Measurements from ENCODE around the gene RAD54L. TPM values are rescaled to one million over a fixed set of nuclear protein-coding genes. Genes with fewer than 3 reads are reported as not detected.

Gene RAD54L
- total RNA-seq, 2 donors from 2014 or later: not detected

DNA sequence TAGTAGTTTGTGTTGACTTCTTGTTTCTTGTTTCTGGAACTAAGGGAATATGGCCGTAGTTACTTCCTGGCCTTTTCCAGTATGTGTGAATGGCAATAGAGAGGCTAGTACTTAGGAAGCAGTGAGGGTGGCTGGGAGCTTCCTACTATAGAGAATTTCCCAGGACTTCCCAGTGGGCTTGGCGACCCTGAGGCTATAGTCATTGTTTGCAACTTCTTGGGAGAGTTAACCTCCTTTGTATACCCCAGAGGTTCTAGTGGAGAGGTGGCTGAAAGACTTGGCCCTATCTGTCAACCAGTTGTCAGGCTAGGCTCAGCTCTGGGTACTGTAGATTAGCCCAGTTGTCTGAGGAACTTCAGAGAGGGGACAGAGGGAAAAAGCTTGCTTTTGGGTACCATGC, 15.6 kb downstream of the RAD54L start:
- TF ChIP-seq, protein P1, sequence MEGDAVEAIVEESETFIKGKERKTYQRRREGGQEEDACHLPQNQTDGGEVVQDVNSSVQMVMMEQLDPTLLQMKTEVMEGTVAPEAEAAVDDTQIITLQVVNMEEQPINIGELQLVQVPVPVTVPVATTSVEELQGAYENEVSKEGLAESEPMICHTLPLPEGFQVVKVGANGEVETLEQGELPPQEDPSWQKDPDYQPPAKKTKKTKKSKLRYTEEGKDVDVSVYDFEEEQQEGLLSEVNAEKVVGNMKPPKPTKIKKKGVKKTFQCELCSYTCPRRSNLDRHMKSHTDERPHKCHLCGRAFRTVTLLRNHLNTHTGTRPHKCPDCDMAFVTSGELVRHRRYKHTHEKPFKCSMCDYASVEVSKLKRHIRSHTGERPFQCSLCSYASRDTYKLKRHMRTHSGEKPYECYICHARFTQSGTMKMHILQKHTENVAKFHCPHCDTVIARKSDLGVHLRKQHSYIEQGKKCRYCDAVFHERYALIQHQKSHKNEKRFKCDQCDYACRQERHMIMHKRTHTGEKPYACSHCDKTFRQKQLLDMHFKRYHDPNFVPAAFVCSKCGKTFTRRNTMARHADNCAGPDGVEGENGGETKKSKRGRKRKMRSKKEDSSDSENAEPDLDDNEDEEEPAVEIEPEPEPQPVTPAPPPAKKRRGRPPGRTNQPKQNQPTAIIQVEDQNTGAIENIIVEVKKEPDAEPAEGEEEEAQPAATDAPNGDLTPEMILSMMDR (IDR thresholded peaks at IDR 0.05): no peak
- no peak for DNase-seq (ENCODE audit: low spot score)
- H3K9me3 ChIP-seq: no peaks in the 10 kb centered on the region
- no peak overlapping the region for H3K4me3 ChIP-seq
- H3K27me3 ChIP-seq: no peaks in the 10 kb centered on the region
- H3K36me3 ChIP-seq: no peaks in the 10 kb centered on the region
- no peaks in the 10 kb centered on the region for H3K4me1 ChIP-seq
- no peak overlapping the region for H3K27ac ChIP-seq

DNA sequence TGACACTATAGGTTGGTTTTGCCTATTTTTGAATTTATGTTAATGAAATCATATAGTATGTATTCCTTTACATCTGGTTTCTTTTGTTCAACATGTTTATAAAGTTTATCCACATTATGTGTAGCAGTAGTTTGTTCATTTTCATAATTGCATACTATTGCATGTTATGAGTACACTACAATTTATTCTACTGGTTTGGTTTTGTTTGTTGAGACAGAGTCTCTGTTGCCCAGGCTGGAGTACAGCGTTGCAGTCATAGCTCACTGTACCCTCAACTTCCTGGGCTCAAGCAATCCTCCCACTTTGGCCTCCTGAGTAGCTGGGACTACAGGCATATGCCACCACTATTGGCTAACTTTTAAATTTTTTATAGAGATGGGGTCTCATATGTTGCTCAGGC, 21.0 kb downstream of the RAD54L start:
- no peaks in the 10 kb centered on the region for H3K27me3 ChIP-seq
- H3K27ac ChIP-seq: no peak overlapping the region
- H3K4me3 ChIP-seq: no peak overlapping the region
- no peak for DNase-seq (ENCODE audit: low spot score)
- TF ChIP-seq, protein P1 (IDR thresholded peaks at IDR 0.05): no peak
- no peaks in the 10 kb centered on the region for H3K9me3 ChIP-seq
- H3K4me1 ChIP-seq: no peaks in the 10 kb centered on the region
- H3K36me3 ChIP-seq: no peaks in the 10 kb centered on the region

DNA sequence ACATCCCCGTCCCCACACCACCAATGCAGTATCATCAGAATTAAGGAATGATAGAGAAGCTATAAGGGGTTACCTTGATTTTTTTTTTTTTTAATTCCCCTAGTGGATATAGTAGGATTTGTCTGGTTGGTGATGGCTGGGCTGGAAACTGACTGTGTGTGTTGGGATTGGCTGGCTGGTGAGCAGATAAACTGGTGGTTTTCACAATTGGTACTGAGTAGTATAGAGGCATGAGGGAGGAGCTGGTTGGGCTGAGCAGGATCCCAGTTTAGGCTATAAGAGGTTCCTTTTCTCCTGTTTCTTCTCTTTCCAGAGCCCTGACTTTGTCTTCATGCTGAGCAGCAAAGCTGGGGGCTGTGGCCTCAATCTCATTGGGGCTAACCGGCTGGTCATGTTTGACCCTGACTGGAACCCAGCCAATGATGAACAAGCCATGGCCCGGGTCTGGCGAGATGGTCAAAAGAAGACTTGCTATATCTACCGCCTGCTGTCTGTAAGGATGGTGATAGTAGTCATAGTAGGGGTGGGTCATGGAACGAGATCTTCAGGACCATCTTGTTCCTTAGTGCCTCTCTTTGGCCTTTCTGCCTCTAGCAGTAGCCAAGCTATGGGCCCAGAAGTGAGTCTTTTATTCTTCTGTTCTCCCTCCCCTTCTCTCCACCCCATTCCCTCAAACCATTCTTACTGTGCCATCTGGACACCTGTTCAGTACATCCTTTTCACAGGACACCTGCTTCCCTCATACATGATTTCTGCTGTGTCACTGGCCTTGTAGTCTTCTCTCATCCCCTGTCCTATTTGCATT, 26.9 kb downstream of the RAD54L start:
- Histone ChIP-seq H3K27me3 (no peaks in the 10 kb centered on the region), H3K9me3 (no peaks in the 10 kb centered on the region), H3K36me3 (peaks cover 17% of the 10 kb centered on the region), H3K4me3 (no peak overlapping the region), H3K27ac (no peak overlapping the region), H3K4me1 (no peaks in the 10 kb centered on the region)
- DNase-seq (ENCODE audit: low spot score): no peak
- TF ChIP-seq, protein P1 (IDR thresholded peaks at IDR 0.05): no peak

DNA sequence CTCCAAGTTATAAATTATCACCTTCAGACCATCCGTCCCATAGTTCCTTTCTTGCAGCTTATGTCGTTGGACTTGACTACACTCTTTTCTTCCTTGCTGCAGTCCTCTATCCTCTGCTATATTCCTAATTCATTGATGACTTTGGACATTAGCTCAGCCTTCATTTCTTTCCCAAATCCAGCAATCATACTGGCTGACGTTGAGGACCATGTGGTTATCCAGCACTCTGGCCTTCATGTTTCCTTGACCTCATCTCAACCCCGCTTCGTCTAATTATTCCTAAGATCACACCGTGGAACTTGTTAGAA, 27.4 kb downstream of the RAD54L start:
- H3K36me3 ChIP-seq: peaks cover 23% of the 10 kb centered on the region
- H3K27ac ChIP-seq: no peak overlapping the region
- TF ChIP-seq, protein P1 (IDR thresholded peaks at IDR 0.05): no peak
- H3K9me3 ChIP-seq: no peaks in the 10 kb centered on the region
- H3K4me1 ChIP-seq: no peaks in the 10 kb centered on the region
- no peak overlapping the region for H3K4me3 ChIP-seq
- DNase-seq (ENCODE audit: low spot score): no peak
- H3K27me3 ChIP-seq: no peaks in the 10 kb centered on the region

DNA sequence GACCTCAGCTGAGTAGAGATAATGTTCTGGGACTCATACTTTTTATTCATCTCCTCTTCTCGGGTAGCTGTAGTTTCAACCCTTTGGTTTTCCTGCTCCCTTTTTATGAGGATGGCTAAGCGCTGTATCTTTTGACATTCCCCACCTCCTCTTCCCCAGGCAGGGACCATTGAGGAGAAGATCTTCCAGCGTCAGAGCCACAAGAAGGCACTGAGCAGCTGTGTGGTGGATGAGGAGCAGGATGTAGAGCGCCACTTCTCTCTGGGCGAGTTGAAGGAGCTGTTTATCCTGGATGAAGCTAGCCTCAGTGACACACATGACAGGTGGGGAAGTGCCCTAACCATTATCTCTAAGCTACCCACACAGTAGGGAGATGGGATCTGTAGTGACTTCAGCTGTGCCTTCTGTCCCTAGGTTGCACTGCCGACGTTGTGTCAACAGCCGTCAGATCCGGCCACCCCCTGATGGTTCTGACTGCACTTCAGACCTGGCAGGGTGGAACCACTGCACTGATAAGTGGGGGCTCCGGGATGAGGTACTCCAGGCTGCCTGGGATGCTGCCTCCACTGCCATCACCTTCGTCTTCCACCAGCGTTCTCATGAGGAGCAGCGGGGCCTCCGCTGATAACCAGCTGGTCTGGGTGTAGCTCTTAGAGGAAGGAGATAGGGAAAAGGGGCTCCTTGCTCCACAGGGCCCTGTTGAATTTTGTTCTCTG, 30.3 kb downstream of the RAD54L start:
- Histone ChIP-seq H3K9me3 (no peaks in the 10 kb centered on the region), H3K27me3 (no peaks in the 10 kb centered on the region), H3K4me3 (no peak overlapping the region), H3K36me3 (peaks cover 40% of the 10 kb centered on the region), H3K27ac (no peak overlapping the region), H3K4me1 (no peaks in the 10 kb centered on the region)
- TF ChIP-seq, protein P1 (IDR thresholded peaks at IDR 0.05): no peak
- no peak for DNase-seq (ENCODE audit: low spot score)
